DOHH2 (cell line): Measurements from ENCODE around the gene SGCE.

Experiments
- CTCF ChIP-seq: fragments of 200-600 bp; sonication (generic); IDR thresholded peaks from one replicate; pipeline ENCODE4 v1.5.1; 2014; ENCODE audit warnings: antibody characterized with exemption, mild to moderate bottlenecking, low read depth, low read length; ENCODE audit not compliant: poor library complexity, severe bottlenecking
- EZH2phosphoT487 ChIP-seq: fragments of 200-600 bp; sonication (generic); IDR thresholded peaks from 2 replicates; pipeline ENCODE4 v1.6.1; 2017; ENCODE audit warnings: borderline replicate concordance, mild to moderate bottlenecking, antibody characterized with exemption, low read length, moderate library complexity, mixed read lengths

DNA sequence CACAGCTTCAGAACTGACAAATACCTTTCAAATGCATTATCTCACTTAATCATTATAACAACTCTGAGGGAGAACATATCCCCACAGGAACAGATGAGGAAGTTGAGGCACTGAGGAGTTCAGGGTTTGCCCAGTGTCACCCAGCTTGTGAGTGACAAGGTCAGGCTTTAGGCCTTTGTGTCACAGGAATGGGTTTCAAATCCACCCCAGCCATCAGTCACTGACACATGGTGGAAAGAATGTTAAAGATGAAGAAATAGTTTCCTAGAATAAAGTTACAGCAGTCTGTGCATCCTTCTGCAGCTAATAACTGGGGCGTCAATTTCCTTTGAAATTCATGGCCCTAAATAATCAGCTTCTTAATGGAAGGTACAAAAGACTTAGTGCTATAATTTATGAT, 37.8 kb downstream of the SGCE start:
- no peak for TF ChIP-seq CTCF
- TF ChIP-seq EZH2phosphoT487, result no peak
